ENCODE results near the gene GREM1. TPM values are rescaled to one million over a fixed set of nuclear protein-coding genes. Genes with fewer than 3 reads are reported as not detected.

The GREM1 gene
- total RNA-seq, 4 donors from 2014 or later = 0.31 to 1.0 (median 0.41) TPM; not detected in 1

DNA sequence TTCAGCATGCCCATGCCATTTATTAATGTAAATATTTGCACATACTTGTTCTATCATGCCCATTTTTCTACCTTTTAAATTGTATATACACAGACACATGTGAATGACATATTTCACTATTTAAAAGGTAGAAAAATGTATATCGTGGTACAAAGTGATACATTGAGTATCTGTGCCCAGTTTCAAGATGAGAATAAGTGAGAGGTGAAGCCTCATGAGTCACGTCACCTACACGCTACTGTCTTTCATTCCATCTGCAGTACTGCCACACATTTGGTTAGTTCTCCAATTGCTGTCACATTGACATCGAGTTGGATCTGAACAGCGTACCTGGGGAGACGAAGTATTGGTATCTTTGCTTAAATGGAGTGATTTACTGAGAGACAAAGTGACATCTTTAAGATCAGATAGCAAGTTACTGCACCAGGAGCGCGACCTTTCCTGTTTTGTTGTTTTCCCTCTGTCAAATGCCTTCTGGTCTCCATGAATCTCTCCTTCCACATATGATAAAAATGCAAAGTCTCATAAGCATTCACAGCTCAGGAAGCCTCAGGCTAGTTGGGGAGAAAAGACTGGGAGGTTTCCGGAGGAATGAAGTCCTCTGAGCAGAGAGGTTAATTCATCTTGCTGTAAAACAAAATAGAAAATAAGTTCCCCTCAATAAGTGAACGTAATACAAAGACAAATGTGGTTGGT is 12.0 kb downstream of the GREM1 start:
- H3K36me3 ChIP-seq = no peaks in the 10 kb centered on the region
- H3K27ac ChIP-seq = no peak overlapping the region
- H3K4me3 ChIP-seq = no peak overlapping the region
- peaks cover 0 to 4% (median 0%) of the 10 kb centered on the region in 3 donors for H3K9me3 ChIP-seq
- DNase-seq (no peak), ATAC-seq (no peak)
- H3K4me1 ChIP-seq = no peaks in the 10 kb centered on the region
- TF ChIP-seq, protein P1, sequence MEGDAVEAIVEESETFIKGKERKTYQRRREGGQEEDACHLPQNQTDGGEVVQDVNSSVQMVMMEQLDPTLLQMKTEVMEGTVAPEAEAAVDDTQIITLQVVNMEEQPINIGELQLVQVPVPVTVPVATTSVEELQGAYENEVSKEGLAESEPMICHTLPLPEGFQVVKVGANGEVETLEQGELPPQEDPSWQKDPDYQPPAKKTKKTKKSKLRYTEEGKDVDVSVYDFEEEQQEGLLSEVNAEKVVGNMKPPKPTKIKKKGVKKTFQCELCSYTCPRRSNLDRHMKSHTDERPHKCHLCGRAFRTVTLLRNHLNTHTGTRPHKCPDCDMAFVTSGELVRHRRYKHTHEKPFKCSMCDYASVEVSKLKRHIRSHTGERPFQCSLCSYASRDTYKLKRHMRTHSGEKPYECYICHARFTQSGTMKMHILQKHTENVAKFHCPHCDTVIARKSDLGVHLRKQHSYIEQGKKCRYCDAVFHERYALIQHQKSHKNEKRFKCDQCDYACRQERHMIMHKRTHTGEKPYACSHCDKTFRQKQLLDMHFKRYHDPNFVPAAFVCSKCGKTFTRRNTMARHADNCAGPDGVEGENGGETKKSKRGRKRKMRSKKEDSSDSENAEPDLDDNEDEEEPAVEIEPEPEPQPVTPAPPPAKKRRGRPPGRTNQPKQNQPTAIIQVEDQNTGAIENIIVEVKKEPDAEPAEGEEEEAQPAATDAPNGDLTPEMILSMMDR (IDR thresholded peaks at IDR 0.05 in 4 of 5, conservative IDR thresholded peaks at IDR 0.05 in 1 of 5) = no peak
- no peak for TF ChIP-seq POLR2A (IDR thresholded peaks at IDR 0.05)
- H3K27me3 ChIP-seq = no peaks in the 10 kb centered on the region
- intact Hi-C loops (cut with DNase I; ENCODE audit: low total_unique reads) = no loop called here
- in situ Hi-C loops (cut with MboI; ENCODE audit: low sequenced_read_pairs in 4 of 4) = no loop called here

DNA sequence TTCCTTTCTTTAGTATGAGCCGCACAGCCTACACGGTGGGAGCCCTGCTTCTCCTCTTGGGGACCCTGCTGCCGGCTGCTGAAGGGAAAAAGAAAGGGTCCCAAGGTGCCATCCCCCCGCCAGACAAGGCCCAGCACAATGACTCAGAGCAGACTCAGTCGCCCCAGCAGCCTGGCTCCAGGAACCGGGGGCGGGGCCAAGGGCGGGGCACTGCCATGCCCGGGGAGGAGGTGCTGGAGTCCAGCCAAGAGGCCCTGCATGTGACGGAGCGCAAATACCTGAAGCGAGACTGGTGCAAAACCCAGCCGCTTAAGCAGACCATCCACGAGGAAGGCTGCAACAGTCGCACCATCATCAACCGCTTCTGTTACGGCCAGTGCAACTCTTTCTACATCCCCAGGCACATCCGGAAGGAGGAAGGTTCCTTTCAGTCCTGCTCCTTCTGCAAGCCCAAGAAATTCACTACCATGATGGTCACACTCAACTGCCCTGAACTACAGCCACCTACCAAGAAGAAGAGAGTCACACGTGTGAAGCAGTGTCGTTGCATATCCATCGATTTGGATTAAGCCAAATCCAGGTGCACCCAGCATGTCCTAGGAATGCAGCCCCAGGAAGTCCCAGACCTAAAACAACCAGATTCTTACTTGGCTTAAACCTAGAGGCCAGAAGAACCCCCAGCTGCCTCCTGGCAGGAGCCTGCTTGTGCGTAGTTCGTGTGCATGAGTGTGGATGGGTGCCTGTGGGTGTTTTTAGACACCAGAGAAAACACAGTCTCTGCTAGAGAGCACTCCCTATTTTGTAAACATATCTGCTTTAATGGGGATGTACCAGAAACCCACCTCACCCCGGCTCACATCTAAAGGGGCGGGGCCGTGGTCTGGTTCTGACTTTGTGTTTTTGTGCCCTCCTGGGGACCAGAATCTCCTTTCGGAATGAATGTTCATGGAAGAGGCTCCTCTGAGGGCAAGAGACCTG is 13.2 kb downstream of the GREM1 start:
- H3K27me3 ChIP-seq = no peaks in the 10 kb centered on the region
- in situ Hi-C loops (cut with MboI; ENCODE audit: low sequenced_read_pairs in 4 of 4) (no loop called here), intact Hi-C loops (cut with DNase I; ENCODE audit: low total_unique reads) (no loop called here)
- H3K36me3 ChIP-seq = no peaks in the 10 kb centered on the region
- H3K27ac ChIP-seq = no peak overlapping the region
- no peak for DNase-seq
- H3K4me3 ChIP-seq = no peak overlapping the region
- H3K4me1 ChIP-seq = no peaks in the 10 kb centered on the region
- peaks cover 0 to 4% (median 0%) of the 10 kb centered on the region in 3 donors for H3K9me3 ChIP-seq
- TF ChIP-seq POLR2A (IDR thresholded peaks at IDR 0.05) = no peak
- TF ChIP-seq, protein P1 (IDR thresholded peaks at IDR 0.05 in 4 of 5, conservative IDR thresholded peaks at IDR 0.05 in 1 of 5) = no peak
- ATAC-seq = no peak

DNA sequence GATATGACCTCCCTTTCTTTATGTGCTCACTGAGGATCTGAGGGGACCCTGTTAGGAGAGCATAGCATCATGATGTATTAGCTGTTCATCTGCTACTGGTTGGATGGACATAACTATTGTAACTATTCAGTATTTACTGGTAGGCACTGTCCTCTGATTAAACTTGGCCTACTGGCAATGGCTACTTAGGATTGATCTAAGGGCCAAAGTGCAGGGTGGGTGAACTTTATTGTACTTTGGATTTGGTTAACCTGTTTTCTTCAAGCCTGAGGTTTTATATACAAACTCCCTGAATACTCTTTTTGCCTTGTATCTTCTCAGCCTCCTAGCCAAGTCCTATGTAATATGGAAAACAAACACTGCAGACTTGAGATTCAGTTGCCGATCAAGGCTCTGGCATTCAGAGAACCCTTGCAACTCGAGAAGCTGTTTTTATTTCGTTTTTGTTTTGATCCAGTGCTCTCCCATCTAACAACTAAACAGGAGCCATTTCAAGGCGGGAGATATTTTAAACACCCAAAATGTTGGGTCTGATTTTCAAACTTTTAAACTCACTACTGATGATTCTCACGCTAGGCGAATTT is 14.9 kb downstream of the GREM1 start:
- no peak for ATAC-seq
- intact Hi-C loops (cut with DNase I; ENCODE audit: low total_unique reads) = no loop called here
- no peaks in the 10 kb centered on the region for H3K27me3 ChIP-seq
- no peaks in the 10 kb centered on the region for H3K4me1 ChIP-seq
- DNase-seq = no peak
- no peaks in the 10 kb centered on the region for H3K36me3 ChIP-seq
- TF ChIP-seq POLR2A (IDR thresholded peaks at IDR 0.05) = no peak
- TF ChIP-seq, protein P1 (IDR thresholded peaks at IDR 0.05 in 4 of 5, conservative IDR thresholded peaks at IDR 0.05 in 1 of 5) = no peak
- no peak overlapping the region for H3K4me3 ChIP-seq
- in situ Hi-C loops (cut with MboI; ENCODE audit: low sequenced_read_pairs in 4 of 4) = no loop called here
- no peak overlapping the region for H3K27ac ChIP-seq
- H3K9me3 ChIP-seq = peaks cover 0 to 4% (median 0%) of the 10 kb centered on the region in 3 donors

DNA sequence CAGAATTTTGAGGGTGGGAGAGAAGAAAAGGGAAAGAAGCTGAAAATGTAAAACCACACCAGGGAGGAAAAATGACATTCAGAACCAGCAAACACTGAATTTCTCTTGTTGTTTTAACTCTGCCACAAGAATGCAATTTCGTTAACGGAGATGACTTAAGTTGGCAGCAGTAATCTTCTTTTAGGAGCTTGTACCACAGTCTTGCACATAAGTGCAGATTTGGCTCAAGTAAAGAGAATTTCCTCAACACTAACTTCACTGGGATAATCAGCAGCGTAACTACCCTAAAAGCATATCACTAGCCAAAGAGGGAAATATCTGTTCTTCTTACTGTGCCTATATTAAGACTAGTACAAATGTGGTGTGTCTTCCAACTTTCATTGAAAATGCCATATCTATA is 15.5 kb downstream of the GREM1 start:
- no peaks in the 10 kb centered on the region for H3K36me3 ChIP-seq
- H3K9me3 ChIP-seq = peaks cover 0 to 2% (median 0%) of the 10 kb centered on the region in 3 donors
- ATAC-seq = no peak
- TF ChIP-seq, protein P1 (IDR thresholded peaks at IDR 0.05 in 4 of 5, conservative IDR thresholded peaks at IDR 0.05 in 1 of 5) = no peak
- no peak for TF ChIP-seq POLR2A (IDR thresholded peaks at IDR 0.05)
- no peak overlapping the region for H3K27ac ChIP-seq
- intact Hi-C loops (cut with DNase I; ENCODE audit: low total_unique reads) (no loop called here), in situ Hi-C loops (cut with MboI; ENCODE audit: low sequenced_read_pairs in 4 of 4) (no loop called here)
- H3K4me3 ChIP-seq = no peak overlapping the region
- DNase-seq = no peak
- no peaks in the 10 kb centered on the region for H3K4me1 ChIP-seq
- H3K27me3 ChIP-seq = no peaks in the 10 kb centered on the region
